HFF-Myc (cell line): ENCODE results near the gene GPRASP2.
"Not testable (repeated sequence)": the region's sequence is repeated elsewhere in the genome, so short reads cannot be mapped to it uniquely, and the experiment has no call there.

Experiments
- DNase-seq: peaks from one replicate; pipeline ENCODE4 v3.0.0-alpha.2; 2011; ENCODE audit warnings: low read depth; ENCODE audit errors: extremely low read depth
- H3K4me3 ChIP-seq: replicated peaks from 2 replicates; pipeline ENCODE4 v1.5.1; 2011; ENCODE audit warnings: low read depth, mild to moderate bottlenecking, control low read depth, low read length
- TF ChIP-seq, protein P1 (sequence below): IDR thresholded peaks from 2 replicates; pipeline ENCODE4 v1.5.1; 2012; ENCODE audit warnings: mild to moderate bottlenecking, low read depth, low read length, control low read depth; ENCODE audit errors: missing control alignments

GPRASP2 gene

DNA sequence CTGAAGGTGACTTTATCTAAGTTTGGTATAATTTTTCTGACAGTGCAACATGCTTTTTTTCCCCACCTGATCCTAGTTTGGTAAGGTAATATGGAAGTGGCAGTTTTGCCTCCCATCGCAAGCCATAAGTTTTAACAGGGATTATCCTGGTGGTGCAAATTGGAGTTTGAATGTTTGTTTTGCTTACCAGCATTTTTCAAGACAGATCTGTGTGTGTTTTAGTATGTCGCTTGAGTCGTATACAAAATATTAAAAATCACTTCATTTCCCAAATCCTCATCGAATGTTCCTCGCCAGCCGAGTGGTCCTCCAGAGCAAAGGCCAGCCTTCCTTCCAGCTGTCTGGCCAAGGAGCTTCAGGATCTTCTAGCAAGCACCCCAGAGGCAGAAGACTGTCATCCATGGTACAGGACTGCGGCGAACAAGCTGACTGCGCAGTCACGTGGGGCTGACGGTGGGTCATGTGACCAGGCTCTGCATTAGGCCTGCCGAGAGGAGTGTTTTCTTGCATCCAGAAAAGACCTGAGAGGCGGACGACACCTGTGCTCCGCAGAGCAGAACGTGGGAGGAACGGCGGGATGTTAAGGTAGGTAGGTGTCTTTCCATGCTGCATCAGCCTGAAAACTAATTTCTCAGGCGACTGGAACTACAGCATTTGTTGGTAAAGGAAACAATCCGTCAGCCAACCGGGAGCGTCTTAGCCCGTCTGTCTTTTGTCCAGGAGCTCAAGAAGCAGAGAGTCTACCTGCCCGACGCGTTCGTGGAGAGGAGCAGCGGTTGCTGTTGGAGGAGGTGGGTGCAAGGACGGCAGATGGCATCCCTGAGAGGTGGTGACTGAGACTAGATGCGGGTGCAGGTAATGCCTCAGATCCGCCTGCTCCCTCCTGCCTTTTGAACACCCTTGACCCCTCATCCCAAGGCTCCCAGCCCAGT lies 8.3 kb downstream of the GPRASP2 start, which contains the start of gene GPRASP3:
Gene GPRASP3 (plus strand): TSS at position 507 of the 932 bp plus-strand sequence. CDS start 28,253 bp downstream, outside the sequence.
- no peak for DNase-seq
- peak within 1 kb of the TSS; percentile 58 for H3K4me3 ChIP-seq
- TF ChIP-seq, protein P1, sequence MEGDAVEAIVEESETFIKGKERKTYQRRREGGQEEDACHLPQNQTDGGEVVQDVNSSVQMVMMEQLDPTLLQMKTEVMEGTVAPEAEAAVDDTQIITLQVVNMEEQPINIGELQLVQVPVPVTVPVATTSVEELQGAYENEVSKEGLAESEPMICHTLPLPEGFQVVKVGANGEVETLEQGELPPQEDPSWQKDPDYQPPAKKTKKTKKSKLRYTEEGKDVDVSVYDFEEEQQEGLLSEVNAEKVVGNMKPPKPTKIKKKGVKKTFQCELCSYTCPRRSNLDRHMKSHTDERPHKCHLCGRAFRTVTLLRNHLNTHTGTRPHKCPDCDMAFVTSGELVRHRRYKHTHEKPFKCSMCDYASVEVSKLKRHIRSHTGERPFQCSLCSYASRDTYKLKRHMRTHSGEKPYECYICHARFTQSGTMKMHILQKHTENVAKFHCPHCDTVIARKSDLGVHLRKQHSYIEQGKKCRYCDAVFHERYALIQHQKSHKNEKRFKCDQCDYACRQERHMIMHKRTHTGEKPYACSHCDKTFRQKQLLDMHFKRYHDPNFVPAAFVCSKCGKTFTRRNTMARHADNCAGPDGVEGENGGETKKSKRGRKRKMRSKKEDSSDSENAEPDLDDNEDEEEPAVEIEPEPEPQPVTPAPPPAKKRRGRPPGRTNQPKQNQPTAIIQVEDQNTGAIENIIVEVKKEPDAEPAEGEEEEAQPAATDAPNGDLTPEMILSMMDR: no peak

GRCh38 chrX:102721169-102721506 lies 8.9 kb downstream of the GPRASP2 start:
- H3K4me3 ChIP-seq: peak overlapping the region; percentile 58
- DNase-seq: not testable (repeated sequence)

GRCh38 chrX:102723456-102723855 lies 11.2 kb downstream of the GPRASP2 start:
- H3K4me3 ChIP-seq: no peak overlapping the region
- DNase-seq: no peak
- TF ChIP-seq, protein P1: no peak

DNA sequence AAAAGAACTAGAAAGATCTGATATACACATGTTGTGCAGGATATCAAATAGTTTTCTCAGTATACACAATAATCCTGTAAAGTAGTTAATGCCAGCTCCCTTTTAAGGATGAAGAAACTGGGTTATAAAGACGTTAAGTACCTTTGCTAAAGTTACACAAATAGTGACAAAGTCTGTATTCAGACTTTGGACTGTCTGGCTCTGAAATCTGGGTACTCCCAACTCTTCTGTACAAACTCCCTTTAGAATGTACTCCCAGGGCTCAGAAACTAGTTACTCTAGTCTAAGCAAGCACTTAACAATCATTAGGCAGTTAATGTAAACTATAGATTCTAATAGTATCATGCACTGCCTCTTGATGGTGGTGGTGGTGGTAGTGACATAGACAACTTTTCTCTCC lies 15.5 kb downstream of the GPRASP2 start:
- TF ChIP-seq, protein P1: no peak
- no peak overlapping the region for H3K4me3 ChIP-seq
- DNase-seq: no peak

GRCh38 chrX:102728646-102729045 lies 16.4 kb downstream of the GPRASP2 start:
- TF ChIP-seq, protein P1: no peak
- DNase-seq: no peak
- H3K4me3 ChIP-seq: no peak overlapping the region

DNA sequence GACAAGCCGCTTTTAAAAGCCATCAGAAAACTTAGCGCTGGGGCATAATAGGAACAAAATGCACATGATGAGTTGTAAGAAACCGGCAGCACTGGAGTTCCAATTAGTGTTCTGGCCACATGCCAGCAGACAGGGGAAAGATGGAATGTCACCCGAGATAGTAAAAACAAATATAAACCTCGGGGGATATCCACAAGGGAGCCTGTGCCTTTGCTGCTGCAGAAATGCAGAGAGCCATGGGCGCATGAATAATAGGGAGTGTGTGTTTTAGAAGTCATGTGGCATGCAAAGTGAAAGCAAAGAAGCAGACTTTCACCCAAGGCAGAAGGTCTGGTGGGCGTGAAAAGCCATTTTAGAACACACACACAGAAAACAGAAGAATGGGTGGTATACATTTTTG lies 27.4 kb downstream of the GPRASP2 start:
- no peak overlapping the region for H3K4me3 ChIP-seq
- no peak for DNase-seq
- TF ChIP-seq, protein P1: no peak

GRCh38 chrX:102744307-102744706 lies 32.1 kb downstream of the GPRASP2 start:
- no peak overlapping the region for H3K4me3 ChIP-seq

More at GRCh38 chrX:102744307-102744706, 32.1 kb downstream of the GPRASP2 start:
- TF ChIP-seq, protein P1: no peak
- DNase-seq: no peak
